Coronary artery (tissue), 2 donors: ENCODE data around the gene LPIN1.
A peak's percentile ranks its signal among the peaks of the same experiment; 100 is the strongest.

Experiments used
- DNase-seq: peaks from one replicate; pipeline ENCODE4 v3.0.0-alpha.2; 2017; ENCODE audit warnings: low spot score
- H3K27ac ChIP-seq, 2 donors: fragments of 200-600 bp; sonication (generic); one replicate each; pipeline ENCODE4 v1.5.1; 2016 to 2019
- H3K4me3 ChIP-seq: fragments of 200-600 bp; sonication (generic); 2 replicates; pipeline ENCODE4 v1.5.1; 2016; ENCODE audit warnings: mild to moderate bottlenecking, moderate library complexity
- CTCF ChIP-seq: fragments of 200-600 bp; sonication (generic); IDR thresholded peaks from one replicate; pipeline ENCODE4 v1.5.1; 2019; ENCODE audit warnings: antibody characterized with exemption

The LPIN1 gene

GRCh38 chr2:11872247-11872947, 126.0 kb downstream of the LPIN1 start:
- H3K27ac ChIP-seq, result no peak overlapping the region
- peak; percentile 4 for DNase-seq
- TF ChIP-seq CTCF, result no peak
- no peak overlapping the region for H3K4me3 ChIP-seq

GRCh38 chr2:11872948-11873269, 126.5 kb downstream of the LPIN1 start:
- TF ChIP-seq CTCF, result no peak
- H3K4me3 ChIP-seq, result no peak overlapping the region
- DNase-seq, result peak; percentile 7
- no peak overlapping the region for H3K27ac ChIP-seq

- H3K4me3 ChIP-seq, result no peak overlapping the region
- peak; percentile 14 for DNase-seq
- no peak for TF ChIP-seq CTCF
- H3K27ac ChIP-seq, result no peak overlapping the region
Observed at GRCh38 chr2:11873356-11874154, 127.1 kb downstream of the LPIN1 start.

GRCh38 chr2:11874861-11875260, 128.4 kb downstream of the LPIN1 start:
- no peak for DNase-seq
- no peak for TF ChIP-seq CTCF
- H3K27ac ChIP-seq, result no peak overlapping the region
- H3K4me3 ChIP-seq, result no peak overlapping the region

GRCh38 chr2:11875481-11875880, 129.0 kb downstream of the LPIN1 start:
- peak; percentile 46 for DNase-seq
- no peak for TF ChIP-seq CTCF
- Histone ChIP-seq H3K27ac (no peak overlapping the region), H3K4me3 (no peak overlapping the region)

- no peak for TF ChIP-seq CTCF
- H3K27ac ChIP-seq, result no peak overlapping the region
- peak; percentile 1 for DNase-seq
- no peak overlapping the region for H3K4me3 ChIP-seq
Observed at GRCh38 chr2:11876436-11876835, 130.0 kb downstream of the LPIN1 start.

GRCh38 chr2:11876889-11877288, 130.5 kb downstream of the LPIN1 start:
- peak; percentile 35 for DNase-seq
- no peak for TF ChIP-seq CTCF
- Histone ChIP-seq H3K4me3 (no peak overlapping the region), H3K27ac (no peak overlapping the region)
